NCI-H2196 treated with DMSO at 0.1 percent for 48 hours (cell line): Measurements from ENCODE around the gene EBP.
A peak's percentile ranks its signal among the peaks of the same experiment; 100 is the strongest.
"Not testable (repeated sequence)": the region's sequence is repeated elsewhere in the genome, so short reads cannot be mapped to it uniquely, and the experiment has no call there.

Experiments used
- DNase-seq: peaks from one replicate; lab custom pipeline; 2025; ENCODE audit not compliant: unreplicated experiment; lab: John Stamatoyannopoulos, UW

The EBP gene

GRCh38 chrX:48520976-48521352, 644 bp upstream of the EBP start:
- no peak for DNase-seq

GRCh38 chrX:48522291-48522690, 683 bp downstream of the EBP start:
- no peak for DNase-seq

GRCh38 chrX:48523682-48524081, 2.1 kb downstream of the EBP start:
- DNase-seq, result no peak

DNA sequence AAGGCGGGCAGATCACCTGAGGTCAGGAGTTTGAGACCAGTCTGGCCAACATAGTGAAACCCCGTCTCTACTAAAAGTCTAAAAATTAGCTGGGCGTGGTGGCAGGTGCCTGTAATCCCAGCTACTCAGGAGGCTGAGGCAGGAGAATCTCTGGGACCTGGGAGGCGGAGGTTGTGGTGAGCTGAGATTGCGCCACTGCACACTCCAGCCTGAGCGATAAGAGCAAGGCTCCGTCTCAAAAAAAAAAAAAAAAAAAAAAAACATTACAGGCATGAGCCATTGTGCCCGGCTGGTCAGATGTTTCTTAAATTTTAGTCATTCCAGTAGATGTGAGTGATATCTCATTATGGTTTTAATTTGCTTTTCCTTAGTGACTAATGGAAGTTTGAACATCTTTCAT, 4.2 kb downstream of the EBP start:
- DNase-seq, result not testable (repeated sequence)

DNA sequence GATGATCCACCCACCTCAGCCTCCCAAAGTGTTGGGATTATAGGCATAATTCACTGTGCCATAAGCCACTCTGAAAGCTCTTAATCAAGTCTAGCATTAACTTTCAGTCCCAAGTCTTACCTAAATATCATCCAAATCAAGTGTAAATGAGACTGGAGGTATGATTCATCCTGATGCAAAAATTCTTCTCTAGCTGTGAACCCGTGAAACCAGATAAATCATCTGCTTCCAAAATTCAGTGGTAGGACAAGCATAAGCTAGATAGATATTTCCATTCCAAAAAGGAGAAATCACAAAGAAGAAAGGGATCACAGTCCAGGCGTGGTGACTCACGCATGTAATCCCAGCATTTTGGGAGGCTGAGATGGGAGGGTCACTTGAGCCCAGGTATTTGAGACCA, 9.1 kb downstream of the EBP start:
- no peak for DNase-seq

DNA sequence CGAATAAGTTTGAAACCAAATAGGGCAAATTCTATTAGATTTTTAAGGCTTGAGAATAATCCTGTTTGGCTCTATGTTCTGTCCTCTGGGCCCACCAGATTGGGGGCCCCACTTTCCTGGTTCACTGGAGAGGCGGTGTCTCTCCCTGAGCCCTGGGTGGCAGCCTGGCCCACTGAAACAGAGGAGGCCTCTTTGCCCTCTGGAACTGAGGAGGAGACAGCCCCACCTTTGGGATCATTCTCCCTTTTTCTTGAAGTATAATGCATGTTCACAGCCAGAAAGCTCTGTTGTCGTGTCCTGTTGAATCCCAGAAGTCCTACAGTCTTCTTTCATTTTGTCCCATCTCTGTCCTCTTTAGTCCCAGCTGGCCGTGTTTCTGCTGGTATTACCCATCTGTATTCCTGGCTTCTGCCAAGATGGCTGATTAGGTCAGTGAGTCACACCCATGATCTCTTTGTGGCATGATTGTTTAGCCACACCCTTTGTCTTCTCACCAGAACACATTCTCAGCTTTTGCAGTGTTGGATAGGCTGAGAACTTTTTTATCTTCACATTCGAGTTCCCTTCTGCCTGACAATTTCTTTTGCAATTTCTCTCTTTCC, 9.9 kb downstream of the EBP start:
- no peak for DNase-seq

DNA sequence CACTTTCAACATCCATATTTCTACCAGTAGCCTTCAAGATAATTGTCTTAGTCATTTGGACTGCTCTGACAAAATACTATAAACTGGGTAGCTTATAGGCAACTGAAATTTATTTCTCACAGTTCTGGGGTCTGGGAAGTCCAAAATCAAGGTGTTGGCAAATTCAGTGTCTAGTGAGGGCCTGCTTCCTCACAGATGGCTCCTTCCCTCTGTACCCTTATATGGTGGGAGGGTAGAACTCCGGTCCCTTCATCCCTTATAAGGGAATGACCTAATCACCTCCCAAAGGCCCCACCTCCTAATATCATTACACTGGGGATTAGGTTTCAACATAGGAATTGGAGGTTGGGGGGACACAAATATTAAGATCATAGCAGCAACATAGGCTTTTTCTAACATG, 10.6 kb downstream of the EBP start:
- no peak for DNase-seq

- DNase-seq, result no peak
Measured at GRCh38 chrX:48533165-48533564, 11.6 kb downstream of the EBP start.

- DNase-seq, result no peak
Measured at GRCh38 chrX:48538641-48539344, 17.2 kb downstream of the EBP start.

GRCh38 chrX:48539345-48540027, 17.9 kb downstream of the EBP start, which contains the start of gene TBC1D25:
Gene TBC1D25, plus strand, starts transcription at chrX:48539714. Its CDS starts 84 bp downstream, at chrX:48539798.
- peak; percentile 85 for DNase-seq

GRCh38 chrX:48540028-48540375, 18.4 kb downstream of the EBP start:
- no peak for DNase-seq

GRCh38 chrX:48540480-48540879, 18.9 kb downstream of the EBP start:
- DNase-seq, result no peak

- no peak for DNase-seq
Measured at GRCh38 chrX:48541140-48541814, 19.7 kb downstream of the EBP start.

- no peak for DNase-seq
Measured at GRCh38 chrX:48548871-48549270, 27.3 kb downstream of the EBP start.

DNA sequence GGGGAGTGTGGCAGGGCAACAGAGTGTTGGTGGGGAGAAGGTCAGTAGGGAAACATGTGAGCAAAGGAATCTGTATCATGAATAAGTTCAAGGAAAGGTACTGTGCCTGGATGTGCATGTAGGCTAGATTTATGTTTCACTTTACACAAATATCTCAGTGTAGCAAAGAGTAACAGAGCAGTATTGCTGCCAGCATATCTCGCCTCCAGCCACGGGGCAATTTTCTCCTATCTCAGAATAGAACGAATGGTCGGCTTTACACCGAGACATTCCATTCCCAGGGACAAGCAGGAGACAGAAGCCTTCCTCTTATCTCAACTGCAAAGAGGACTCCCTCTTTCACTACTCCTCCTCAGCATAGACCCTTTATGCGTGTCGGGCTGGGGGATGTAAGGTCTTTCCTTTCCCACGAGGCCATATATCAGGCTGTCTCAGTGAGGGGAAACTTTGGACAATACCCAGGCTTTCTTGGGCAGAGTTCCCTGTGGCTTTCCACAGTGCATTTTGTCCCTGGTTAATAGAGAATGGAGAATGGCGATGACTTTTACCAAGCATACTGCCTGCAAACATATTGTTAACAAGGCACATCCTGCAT, 34.2 kb downstream of the EBP start:
- not testable (repeated sequence) for DNase-seq

DNA sequence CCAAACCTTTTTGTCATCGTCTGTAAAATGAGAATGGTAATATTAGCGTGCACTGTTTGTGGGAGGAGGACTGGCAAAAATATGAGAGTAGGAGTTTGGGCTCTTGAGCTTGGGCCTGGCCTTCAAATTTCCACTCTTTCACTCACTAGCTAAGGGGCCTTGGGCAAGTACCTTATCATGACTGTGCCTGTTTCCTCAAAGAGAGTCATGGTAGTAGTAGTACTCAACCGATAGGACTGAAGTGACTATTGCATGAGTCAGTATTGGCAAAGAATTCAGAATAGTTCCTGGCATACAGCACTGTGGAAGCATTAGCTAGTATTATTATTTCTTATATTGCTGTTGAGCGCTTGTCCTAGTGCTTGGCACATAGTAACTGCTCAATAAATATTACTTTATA, 36.7 kb downstream of the EBP start:
- no peak for DNase-seq

- no peak for DNase-seq
Measured at GRCh38 chrX:48559636-48560035, 38.0 kb downstream of the EBP start.

DNA sequence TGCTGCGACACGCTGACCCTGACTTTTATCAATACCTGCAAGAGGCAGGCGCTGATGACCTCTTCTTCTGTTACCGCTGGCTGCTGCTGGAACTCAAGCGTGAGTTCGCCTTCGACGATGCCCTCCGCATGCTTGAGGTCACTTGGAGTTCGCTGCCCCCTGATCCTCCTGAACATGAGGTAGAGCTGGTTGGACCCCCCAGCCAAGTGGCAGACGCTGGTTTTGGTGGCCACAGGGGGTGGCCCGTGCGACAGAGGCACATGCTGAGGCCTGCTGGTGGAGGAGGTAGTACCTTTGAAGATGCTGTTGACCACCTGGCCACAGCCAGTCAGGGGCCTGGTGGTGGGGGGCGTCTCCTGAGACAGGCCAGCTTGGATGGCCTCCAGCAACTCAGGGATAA, 38.4 kb downstream of the EBP start:
- no peak for DNase-seq

DNA sequence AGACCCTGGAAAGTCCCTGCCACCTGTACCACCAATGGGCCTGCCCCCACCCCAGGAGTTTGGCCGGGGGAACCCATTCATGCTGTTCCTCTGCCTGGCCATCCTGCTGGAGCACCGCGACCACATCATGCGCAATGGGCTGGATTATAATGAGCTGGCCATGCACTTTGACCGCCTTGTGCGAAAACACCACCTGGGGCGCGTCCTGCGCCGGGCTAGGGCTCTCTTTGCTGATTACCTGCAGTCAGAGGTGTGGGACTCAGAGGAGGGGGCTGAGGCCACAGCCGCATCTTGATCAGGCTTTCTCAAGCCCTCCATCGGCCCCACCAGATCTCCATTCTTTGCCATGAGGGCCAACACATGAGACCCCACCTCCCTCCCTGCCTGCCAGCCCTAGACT, 39.1 kb downstream of the EBP start:
- no peak for DNase-seq

DNA sequence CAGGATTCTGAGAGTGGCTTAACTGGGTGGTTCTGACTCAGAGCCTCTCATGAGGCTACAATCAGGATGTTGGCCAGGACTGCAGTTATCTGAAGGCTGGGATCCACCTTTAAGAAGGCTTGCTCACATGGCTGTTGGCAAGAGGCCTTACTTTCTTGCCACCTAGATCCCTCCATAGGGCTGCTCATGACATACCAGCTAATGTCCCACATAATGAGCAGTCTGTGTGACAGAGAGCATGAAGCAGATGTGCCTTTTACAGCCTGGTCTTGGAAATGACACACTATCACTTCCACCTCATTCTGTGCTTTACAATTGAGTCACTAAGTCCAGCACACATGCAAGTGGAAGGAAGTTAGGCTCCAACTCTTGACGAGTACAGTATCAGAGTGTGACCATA, 48.4 kb downstream of the EBP start:
- DNase-seq, result no peak

- peak; percentile 63 for DNase-seq
Measured at GRCh38 chrX:48573690-48574269, 52.2 kb downstream of the EBP start.
